Glutamatergic neuron (in vitro differentiated cells): ENCODE measurements around the gene PTPRE. TPM values are rescaled to one million over a fixed set of nuclear protein-coding genes. Genes with fewer than 3 reads are reported as not detected.

Source experiments
- DNase-seq: peaks from one replicate; pipeline ENCODE4 v3.0.0; 2022
- H3K27ac Mint-ChIP-seq: one replicate; pipeline ENCODE4 v1.8.0; 2020; ENCODE audit warnings: mild to moderate bottlenecking, mixed read lengths, inconsistent platforms; ENCODE audit not compliant: unreplicated experiment
- H3K27me3 Mint-ChIP-seq: one replicate; pipeline ENCODE4 v1.8.0; 2020; ENCODE audit warnings: mild to moderate bottlenecking, moderate library complexity, mixed read lengths, inconsistent platforms; ENCODE audit not compliant: unreplicated experiment
- H3K36me3 Mint-ChIP-seq: one replicate; pipeline ENCODE4 v1.8.0; 2020; ENCODE audit warnings: mild to moderate bottlenecking, mixed read lengths, inconsistent platforms; ENCODE audit not compliant: unreplicated experiment
- H3K4me1 Mint-ChIP-seq: one replicate; pipeline ENCODE4 v1.8.0; 2020; ENCODE audit warnings: mild to moderate bottlenecking, low read depth, mixed read lengths, inconsistent platforms; ENCODE audit not compliant: unreplicated experiment
- H3K4me3 Mint-ChIP-seq: one replicate; pipeline ENCODE4 v1.8.0; 2020; ENCODE audit warnings: mild to moderate bottlenecking, mixed read lengths, inconsistent platforms; ENCODE audit not compliant: unreplicated experiment
- H3K9me3 Mint-ChIP-seq: one replicate; pipeline ENCODE4 v1.8.0; 2020; ENCODE audit warnings: mild to moderate bottlenecking, moderate library complexity, mixed read lengths, inconsistent platforms; ENCODE audit not compliant: unreplicated experiment
- total RNA-seq: library from RNA; stranded (reverse); fragmentation: NEBNext Ultra II Directional; extraction: Animal tissue kit (Norgen Biotek cat#: 25700); gene quantifications from one replicate; pipeline ENCODE4 v1.2.1, GENCODE V29; 2021; ENCODE audit not compliant: unreplicated experiment
- TF ChIP-seq, protein P1 (sequence below): fragments of 200-600 bp; sonication (generic); IDR thresholded peaks from one replicate; pipeline ENCODE4 v1.5.0; 2021; ENCODE audit not compliant: partially characterized antibody, unreplicated experiment

The PTPRE gene
- total RNA-seq, 1 donor from 2014 or later: 2.6 TPM

DNA sequence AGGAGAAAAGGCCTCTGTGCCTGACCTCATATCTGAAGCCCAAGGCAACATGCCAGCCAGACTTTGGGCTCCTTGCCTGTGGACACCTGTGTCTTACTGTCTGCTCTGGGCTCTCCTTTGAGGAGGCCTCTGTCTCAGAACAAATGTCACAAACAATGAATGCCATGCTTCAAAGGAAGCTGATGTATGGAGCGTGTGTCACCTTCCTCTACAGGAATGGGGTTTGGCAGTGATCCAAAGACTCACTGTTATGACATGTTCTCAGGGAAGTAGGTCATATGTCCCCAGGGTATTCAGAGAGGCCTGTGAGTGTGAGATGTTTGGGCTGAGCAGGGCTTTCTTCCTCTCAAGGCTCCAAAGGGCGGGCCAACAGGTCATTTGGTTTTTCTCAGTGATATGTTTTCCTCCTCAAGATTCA lies 38.4 kb downstream of the PTPRE start:
- Mint-ChIP-seq H3K27ac (no peak overlapping the region), H3K9me3 (peaks cover 3% of the 10 kb centered on the region), H3K4me1 (no peaks in the 10 kb centered on the region)

DNA sequence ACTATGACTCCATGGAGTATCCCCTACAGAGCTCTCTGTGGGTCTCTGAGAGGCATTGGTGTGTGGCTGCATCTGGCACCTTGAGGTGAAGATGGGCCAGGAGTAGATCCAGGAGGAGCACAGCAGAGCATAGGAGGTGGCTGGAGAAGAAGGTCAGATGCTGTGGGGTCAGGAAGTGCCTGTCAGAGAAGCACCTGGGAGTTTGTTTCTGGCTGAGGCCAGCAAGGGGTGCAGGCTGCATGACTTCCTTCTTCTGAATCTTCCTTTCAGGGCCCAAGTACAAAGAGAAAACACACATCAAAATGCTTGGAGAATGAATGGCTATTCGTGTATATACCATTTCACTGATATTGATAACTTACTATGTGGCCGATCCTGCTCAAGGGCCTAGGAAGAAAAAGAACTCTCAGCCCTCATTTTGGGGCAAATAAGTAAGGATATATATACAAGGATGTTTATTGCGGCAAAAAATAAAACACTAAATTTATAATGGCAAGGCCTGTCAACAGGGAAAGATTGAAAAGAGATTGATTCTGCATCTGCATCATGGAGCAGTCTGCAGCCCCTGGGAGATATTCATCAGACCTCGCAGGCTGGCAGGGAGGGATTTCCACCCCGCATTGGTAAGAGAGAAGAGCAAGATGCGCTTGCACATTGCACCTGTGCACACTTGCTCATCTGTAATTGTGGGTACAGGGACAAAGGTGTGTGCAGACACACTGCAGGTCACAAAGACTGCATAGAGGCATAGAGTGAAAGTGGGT lies 39.2 kb downstream of the PTPRE start:
- Mint-ChIP-seq H3K27me3 (no peaks in the 10 kb centered on the region), H3K4me1 (no peaks in the 10 kb centered on the region), H3K36me3 (peaks cover 9% of the 10 kb centered on the region), H3K4me3 (no peak overlapping the region), H3K27ac (no peak overlapping the region), H3K9me3 (peaks cover 3% of the 10 kb centered on the region)
- DNase-seq: no peak
- TF ChIP-seq, protein P1, sequence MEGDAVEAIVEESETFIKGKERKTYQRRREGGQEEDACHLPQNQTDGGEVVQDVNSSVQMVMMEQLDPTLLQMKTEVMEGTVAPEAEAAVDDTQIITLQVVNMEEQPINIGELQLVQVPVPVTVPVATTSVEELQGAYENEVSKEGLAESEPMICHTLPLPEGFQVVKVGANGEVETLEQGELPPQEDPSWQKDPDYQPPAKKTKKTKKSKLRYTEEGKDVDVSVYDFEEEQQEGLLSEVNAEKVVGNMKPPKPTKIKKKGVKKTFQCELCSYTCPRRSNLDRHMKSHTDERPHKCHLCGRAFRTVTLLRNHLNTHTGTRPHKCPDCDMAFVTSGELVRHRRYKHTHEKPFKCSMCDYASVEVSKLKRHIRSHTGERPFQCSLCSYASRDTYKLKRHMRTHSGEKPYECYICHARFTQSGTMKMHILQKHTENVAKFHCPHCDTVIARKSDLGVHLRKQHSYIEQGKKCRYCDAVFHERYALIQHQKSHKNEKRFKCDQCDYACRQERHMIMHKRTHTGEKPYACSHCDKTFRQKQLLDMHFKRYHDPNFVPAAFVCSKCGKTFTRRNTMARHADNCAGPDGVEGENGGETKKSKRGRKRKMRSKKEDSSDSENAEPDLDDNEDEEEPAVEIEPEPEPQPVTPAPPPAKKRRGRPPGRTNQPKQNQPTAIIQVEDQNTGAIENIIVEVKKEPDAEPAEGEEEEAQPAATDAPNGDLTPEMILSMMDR: no peak

More for the DNA sequence above, 38.4 kb downstream of the PTPRE start:
- peaks cover under 1% of the 10 kb centered on the region for H3K27me3 Mint-ChIP-seq
- no peak for DNase-seq
- TF ChIP-seq, protein P1: no peak
- H3K36me3 Mint-ChIP-seq: peaks cover 9% of the 10 kb centered on the region
- H3K4me3 Mint-ChIP-seq: no peak overlapping the region

DNA sequence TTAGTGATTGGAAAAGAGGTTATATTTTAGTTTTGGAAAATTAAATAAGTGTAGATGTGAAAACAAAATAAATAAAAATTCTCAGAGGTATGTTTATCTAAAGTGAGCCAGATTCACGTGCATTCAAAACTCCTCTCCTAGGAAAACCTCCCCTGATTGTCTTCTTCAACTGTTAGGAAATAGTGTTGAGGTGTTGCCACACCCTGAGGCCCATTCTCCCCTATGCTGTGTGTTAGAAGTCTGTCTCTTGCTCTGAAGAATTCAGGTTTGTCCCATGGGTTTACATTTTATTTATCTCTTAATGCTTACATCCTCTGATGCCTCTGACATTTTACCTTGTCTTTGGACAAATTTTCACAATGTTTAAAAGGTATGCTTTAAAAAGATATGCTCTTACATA lies 40.3 kb downstream of the PTPRE start:
- Mint-ChIP-seq H3K27ac (no peak overlapping the region), H3K27me3 (no peaks in the 10 kb centered on the region), H3K4me1 (no peaks in the 10 kb centered on the region), H3K4me3 (no peak overlapping the region), H3K9me3 (peaks cover 3% of the 10 kb centered on the region), H3K36me3 (peaks cover 9% of the 10 kb centered on the region)
- no peak for DNase-seq
- TF ChIP-seq, protein P1: no peak

DNA sequence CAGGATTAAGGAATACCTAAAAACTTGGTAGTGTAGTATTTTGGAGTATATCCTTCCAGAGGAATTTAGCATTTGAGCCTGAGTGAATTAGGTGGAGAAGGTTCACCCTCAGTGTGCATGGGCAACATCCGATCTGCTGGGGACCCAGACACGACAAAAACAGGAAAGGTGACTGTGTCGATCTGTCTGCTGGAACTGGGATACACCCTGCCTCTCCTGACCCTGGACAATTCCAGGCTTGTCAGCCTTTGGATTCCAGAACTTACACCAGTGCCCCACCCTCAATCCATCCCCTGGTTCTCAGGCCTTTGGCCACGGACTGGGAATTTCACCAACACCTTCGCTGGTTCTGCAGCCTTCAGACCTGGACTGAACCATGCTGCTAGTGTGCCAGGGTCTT lies 41.9 kb downstream of the PTPRE start:
- H3K36me3 Mint-ChIP-seq: peaks cover 9% of the 10 kb centered on the region
- no peaks in the 10 kb centered on the region for H3K27me3 Mint-ChIP-seq

DNA sequence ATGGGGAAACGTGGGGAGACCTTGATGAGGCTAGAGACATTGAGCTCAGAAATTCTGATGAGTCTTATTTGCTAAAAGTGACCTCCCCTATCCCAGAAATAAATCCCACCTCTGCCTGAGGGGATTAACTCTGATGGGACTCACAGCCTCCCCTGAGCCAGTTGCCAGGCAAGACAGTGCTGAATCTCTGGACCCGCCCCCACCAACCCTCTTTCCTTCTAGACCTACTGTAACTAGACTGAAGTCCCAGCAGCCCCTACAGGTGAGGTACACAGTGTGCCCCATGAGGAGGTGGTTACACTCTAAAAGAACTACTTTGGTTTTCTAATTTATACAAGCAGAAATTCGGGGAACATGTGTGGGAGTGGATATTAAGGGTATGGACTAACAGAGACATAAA lies 42.9 kb downstream of the PTPRE start:
- no peak for DNase-seq
- no peaks in the 10 kb centered on the region for H3K36me3 Mint-ChIP-seq
- no peak overlapping the region for H3K27ac Mint-ChIP-seq
- H3K4me1 Mint-ChIP-seq: no peaks in the 10 kb centered on the region
- no peak overlapping the region for H3K4me3 Mint-ChIP-seq
- TF ChIP-seq, protein P1: no peak
- no peaks in the 10 kb centered on the region for H3K27me3 Mint-ChIP-seq
- no peaks in the 10 kb centered on the region for H3K9me3 Mint-ChIP-seq

More for the DNA sequence above, 41.9 kb downstream of the PTPRE start:
- TF ChIP-seq, protein P1: no peak
- peaks cover 3% of the 10 kb centered on the region for H3K9me3 Mint-ChIP-seq
- no peaks in the 10 kb centered on the region for H3K4me1 Mint-ChIP-seq
- H3K27ac Mint-ChIP-seq: no peak overlapping the region
- no peak overlapping the region for H3K4me3 Mint-ChIP-seq
- no peak for DNase-seq
